ENCODE measurements around the gene ETDB. TPM values are rescaled to one million over a fixed set of nuclear protein-coding genes. Genes with fewer than 3 reads are reported as not detected.
"Not testable (repeated sequence)": the region's sequence is repeated elsewhere in the genome, so short reads cannot be mapped to it uniquely, and the experiment has no call there.

ETDB gene
- total RNA-seq, result not detected
- not detected for polyA plus RNA-seq
- long read RNA-seq, donor 1, result 0 reads
- long read RNA-seq, donor 2, result 0 reads
- long read RNA-seq, donor 3, result 0 reads
- long read RNA-seq, donor 4, result 0 reads
- long read RNA-seq, donor 5, result 0 reads
- long read RNA-seq, donor 6, result 0 reads
- long read RNA-seq, donor 7, result 0 reads
- long read RNA-seq, donor 8, result 0 reads
- long read RNA-seq, donor 9, result 0 reads
- long read RNA-seq, donor 10, result 0 reads

GRCh38 chrX:135120056-135120576 lies at the start of gene ETDB:
Gene ETDB (minus strand): TSS chrX:135120526. CDS start chrX:135119261, 1,265 bp downstream.
- no CpG with 5 or more reads among the region's 1 CpG for WGBS, 5 donors
- H3K27me3 ChIP-seq; intact Hi-C loops (cut with DNase I; ENCODE audit: low total_unique reads); H3K27ac ChIP-seq; H3K4me3 ChIP-seq; H3K9me3 ChIP-seq; DNase-seq; H3K4me1 ChIP-seq; H3K36me3 ChIP-seq: not testable (repeated sequence)

- WGBS, 5 donors, result 48 to 71% (median 58%) methylated on average over 3 of the region's 3 CpGs
- intact Hi-C loops (cut with DNase I; ENCODE audit: low total_unique reads); H3K4me3 ChIP-seq; H3K27me3 ChIP-seq; DNase-seq; H3K4me1 ChIP-seq; H3K9me3 ChIP-seq; H3K36me3 ChIP-seq; H3K27ac ChIP-seq: not testable (repeated sequence)
These were observed 49.2 kb upstream of the ETDB start for GRCh38 chrX:135169534-135169933.

- TF ChIP-seq POLR2AphosphoS5 (IDR thresholded peaks at IDR 0.05) (no peak), EP300 (IDR thresholded peaks at IDR 0.05) (no peak), CTCF (IDR thresholded peaks at IDR 0.05) (no peak), POLR2A (IDR thresholded peaks at IDR 0.05) (no peak)
- intact Hi-C loops (cut with DNase I; ENCODE audit: low total_unique reads), result no loop called here
- H3K36me3 ChIP-seq, result no peaks in the 10 kb centered on the region
- no peak overlapping the region for H3K27ac ChIP-seq
- WGBS, 5 donors, result 29 to 56% (median 35%) methylated on average over 3 of the region's 3 CpGs
- no peaks in the 10 kb centered on the region for H3K27me3 ChIP-seq
- no peak overlapping the region for H3K4me3 ChIP-seq
- no peaks in the 10 kb centered on the region for H3K4me1 ChIP-seq
- DNase-seq, result no peak
- no peaks in the 10 kb centered on the region for H3K9me3 ChIP-seq
These were observed 48.2 kb upstream of the ETDB start for GRCh38 chrX:135168486-135168885.

- H3K4me3 ChIP-seq; intact Hi-C loops (cut with DNase I; ENCODE audit: low total_unique reads); H3K36me3 ChIP-seq; H3K9me3 ChIP-seq; H3K27ac ChIP-seq; DNase-seq; H3K27me3 ChIP-seq; H3K4me1 ChIP-seq: not testable (repeated sequence)
- no CpG with 5 or more reads among the region's 3 CpGs for WGBS, 5 donors
These were observed 34.4 kb upstream of the ETDB start for GRCh38 chrX:135154688-135155087.

GRCh38 chrX:135126145-135126544 lies 5.8 kb upstream of the ETDB start:
- H3K9me3 ChIP-seq; H3K4me1 ChIP-seq; H3K4me3 ChIP-seq; H3K27me3 ChIP-seq; H3K27ac ChIP-seq; DNase-seq; H3K36me3 ChIP-seq; intact Hi-C loops (cut with DNase I; ENCODE audit: low total_unique reads): not testable (repeated sequence)
- WGBS, 5 donors, result no CpG with 5 or more reads among the region's 6 CpGs

GRCh38 chrX:135116064-135116463 lies 4.3 kb downstream of the ETDB start:
- intact Hi-C loops (cut with DNase I; ENCODE audit: low total_unique reads), result not testable (repeated sequence)
- 14 to 70% methylated on average over 1 of the region's 2 CpGs; no CpG with 5 or more reads in 3 of the 5 donors for WGBS, 5 donors

GRCh38 chrX:135114392-135114791 lies 5.9 kb downstream of the ETDB start:
- Histone ChIP-seq H3K36me3 (no peaks in the 10 kb centered on the region), H3K27ac (no peak overlapping the region), H3K4me3 (no peak overlapping the region), H3K9me3 (no peaks in the 10 kb centered on the region), H3K27me3 (peaks cover 0 to 13% (median 0%) of the 10 kb centered on the region in 3 donors), H3K4me1 (no peaks in the 10 kb centered on the region)
- intact Hi-C loops (cut with DNase I; ENCODE audit: low total_unique reads), result no loop called here
- WGBS, 5 donors, result 56 to 67% (median 59%) methylated on average over 2 of the region's 2 CpGs
- DNase-seq, result no peak
- TF ChIP-seq POLR2AphosphoS5 (IDR thresholded peaks at IDR 0.05) (no peak), CTCF (IDR thresholded peaks at IDR 0.05) (no peak), EP300 (IDR thresholded peaks at IDR 0.05) (no peak), POLR2A (IDR thresholded peaks at IDR 0.05) (no peak)

More at GRCh38 chrX:135116064-135116463, 4.3 kb downstream of the ETDB start:
- H3K4me1 ChIP-seq, H3K36me3 ChIP-seq, H3K27me3 ChIP-seq, H3K27ac ChIP-seq, DNase-seq, H3K4me3 ChIP-seq, H3K9me3 ChIP-seq: not testable (repeated sequence)
